NCI-H1092 treated with DMSO at 0.1 percent for 48 hours (cell line): ENCODE measurements around the gene DLG5.

Experiments used
- DNase-seq: peaks from one replicate; lab custom pipeline; 2025; lab: John Stamatoyannopoulos, UW

The DLG5 gene

GRCh38 chr10:77841711-77842375 lies 84.7 kb downstream of the DLG5 start:
- DNase-seq = no peak

DNA sequence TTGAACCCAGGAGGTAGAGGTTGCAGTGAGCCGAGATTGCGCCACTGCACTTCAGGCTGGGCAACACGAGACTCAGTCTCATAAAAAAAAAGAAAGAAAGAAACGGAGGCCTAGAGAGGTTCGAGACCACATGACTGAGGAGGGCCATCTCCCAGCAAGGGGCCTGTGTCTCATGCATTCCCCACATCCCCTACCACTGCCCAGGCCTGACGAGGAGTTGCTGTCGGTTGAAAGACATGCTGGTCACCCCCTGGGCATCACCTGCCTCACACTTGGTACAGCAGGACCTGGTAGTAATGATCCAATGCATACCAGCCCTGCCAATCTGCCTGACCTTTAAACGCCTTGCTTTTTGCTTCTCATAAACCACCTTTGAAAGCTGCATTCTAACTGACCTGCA lies 85.9 kb downstream of the DLG5 start:
- DNase-seq = no peak

DNA sequence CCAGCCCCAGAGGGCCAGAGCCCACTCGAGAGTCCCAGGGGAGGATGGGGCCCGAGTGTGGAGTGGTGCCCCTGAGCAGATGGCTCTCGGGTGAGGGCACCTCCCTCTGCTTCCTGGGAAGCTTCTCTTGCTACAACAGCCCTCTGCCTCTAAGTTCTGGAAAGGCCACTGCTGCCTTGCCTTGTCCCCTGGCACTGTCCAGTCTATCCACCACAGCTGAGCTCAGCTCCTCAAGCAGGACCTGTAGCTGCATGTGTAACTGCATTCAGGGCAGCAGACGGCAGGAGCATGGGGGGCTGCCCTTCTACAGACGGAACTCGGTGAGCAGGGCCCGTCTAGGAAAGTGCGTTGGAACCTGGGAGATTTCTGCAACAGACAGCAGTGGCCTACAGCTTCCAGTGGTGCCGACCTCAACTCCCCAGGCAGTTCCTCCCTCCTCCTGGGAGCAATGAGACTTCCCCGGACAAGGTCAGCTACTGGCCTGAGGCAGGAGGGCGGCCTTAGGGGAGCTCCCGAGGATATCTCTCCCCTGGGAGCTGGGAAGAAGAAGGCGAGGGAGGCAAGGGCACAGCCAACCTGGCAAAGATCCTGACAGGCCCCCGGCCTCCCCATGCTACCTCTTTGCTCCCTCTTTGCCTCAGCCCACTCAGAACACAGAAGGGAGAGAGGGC lies 88.5 kb downstream of the DLG5 start:
- DNase-seq = peak; percentile 39

- peak; percentile 83 for DNase-seq
These were observed 89.2 kb downstream of the DLG5 start for GRCh38 chr10:77837248-77837924.

GRCh38 chr10:77836299-77836820 lies 90.2 kb downstream of the DLG5 start:
- DNase-seq = no peak

DNA sequence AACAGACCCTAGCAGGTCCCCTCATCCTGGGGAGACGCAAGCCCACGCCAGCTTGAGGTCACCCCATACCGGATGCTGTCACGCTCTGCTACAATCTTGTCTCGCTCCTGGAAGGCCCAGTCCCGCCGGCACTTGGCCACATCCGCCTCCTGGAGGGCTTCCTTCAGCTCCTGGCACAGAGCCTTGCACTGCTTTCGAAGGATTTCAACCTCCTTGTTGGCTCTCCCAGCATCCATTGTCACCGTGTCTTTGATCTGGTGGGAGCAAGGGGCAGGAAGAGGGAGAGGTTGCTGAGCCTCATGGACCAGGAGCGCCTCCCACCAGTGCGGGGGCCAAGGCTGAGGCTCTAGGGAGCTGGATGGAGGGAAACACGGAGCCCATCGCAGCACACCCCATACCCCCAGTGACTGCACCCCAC lies 90.9 kb downstream of the DLG5 start:
- no peak for DNase-seq

- no peak for DNase-seq
These were observed 91.4 kb downstream of the DLG5 start for GRCh38 chr10:77834943-77835668.

DNA sequence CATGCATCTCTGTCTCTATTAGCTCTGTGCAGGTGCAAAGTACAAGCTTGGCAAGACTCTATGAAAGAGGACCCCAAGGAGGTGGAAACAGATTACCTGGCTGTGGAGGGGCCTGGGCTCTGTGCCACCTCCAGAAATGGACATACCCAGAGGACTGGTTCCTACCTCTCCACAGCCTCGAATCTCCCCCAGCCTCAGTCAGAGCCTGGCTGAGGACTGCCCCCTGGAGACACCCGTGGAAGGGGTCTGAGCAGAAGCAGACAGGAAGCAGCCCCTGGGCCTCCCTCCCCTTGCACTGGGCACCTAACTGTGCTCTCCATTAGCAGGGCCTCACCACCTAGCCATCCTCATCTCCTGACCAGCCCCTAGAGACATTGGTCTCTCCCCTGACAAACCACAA lies 92.0 kb downstream of the DLG5 start:
- DNase-seq = no peak

GRCh38 chr10:77833792-77834191 lies 92.8 kb downstream of the DLG5 start:
- DNase-seq = no peak

GRCh38 chr10:77833225-77833624 lies 93.3 kb downstream of the DLG5 start:
- DNase-seq = no peak

DNA sequence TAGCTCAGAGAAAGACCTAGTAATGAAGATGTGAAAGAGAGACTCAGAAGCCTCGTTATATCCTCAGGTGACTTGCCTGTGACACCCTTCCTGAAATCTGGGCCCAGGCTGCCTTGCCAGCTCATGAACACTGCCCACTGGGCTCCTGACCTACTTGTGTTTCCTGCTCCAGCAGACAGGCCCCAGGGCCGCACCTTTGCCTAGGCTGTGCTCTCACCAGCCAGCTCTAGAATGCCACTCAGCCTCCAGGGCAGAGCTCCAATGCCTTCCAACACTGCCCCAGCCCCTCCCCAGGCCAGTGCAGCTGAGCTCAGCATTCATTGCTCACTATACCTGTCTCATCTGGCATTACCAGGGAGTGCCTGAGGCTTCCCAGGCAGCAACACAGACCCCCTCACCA lies 94.3 kb downstream of the DLG5 start:
- DNase-seq = no peak

DNA sequence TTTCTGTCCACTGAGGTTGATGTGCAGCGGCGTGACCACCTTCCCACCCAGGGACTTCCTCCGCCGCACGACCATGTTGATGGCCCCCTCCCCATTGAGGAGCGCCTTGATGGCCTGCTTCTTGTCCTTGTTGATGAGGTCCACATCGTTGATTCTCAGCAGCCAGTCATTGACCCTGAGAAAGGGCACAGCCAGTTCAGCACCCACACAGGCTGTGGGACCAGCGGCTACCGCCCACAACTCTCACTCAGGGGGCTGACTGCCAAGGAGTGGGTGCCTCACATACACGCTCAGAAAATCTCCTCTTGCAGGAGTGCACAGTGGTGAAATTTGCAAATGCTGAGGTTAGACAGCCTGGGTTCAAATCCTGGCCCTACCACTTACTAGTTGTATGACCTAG lies 97.2 kb downstream of the DLG5 start:
- DNase-seq = no peak

DNA sequence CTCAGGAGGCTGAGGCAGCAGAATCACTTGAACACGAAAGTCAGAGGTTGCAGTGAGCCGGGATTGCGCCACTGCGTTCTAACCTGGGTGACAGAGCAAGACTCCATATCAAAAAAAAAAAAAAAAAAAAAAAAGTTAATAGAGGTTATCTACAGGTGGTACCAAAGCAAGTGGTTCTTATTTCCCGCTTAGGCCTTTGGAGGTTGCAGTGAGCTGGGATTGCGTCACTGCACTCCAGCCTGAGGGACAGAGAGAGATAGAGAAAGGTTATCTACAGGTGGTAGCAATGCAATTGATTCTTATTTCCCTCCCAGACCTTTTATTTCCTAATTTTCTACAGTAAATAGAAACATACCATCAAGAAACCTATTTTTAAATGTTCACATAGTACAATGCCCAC lies 98.2 kb downstream of the DLG5 start:
- DNase-seq = no peak

GRCh38 chr10:77827366-77827765 lies 99.2 kb downstream of the DLG5 start:
- DNase-seq = no peak

- no peak for DNase-seq
These were observed 100.6 kb downstream of the DLG5 start for GRCh38 chr10:77825965-77826364.

GRCh38 chr10:77824908-77825307 lies 101.6 kb downstream of the DLG5 start:
- no peak for DNase-seq

DNA sequence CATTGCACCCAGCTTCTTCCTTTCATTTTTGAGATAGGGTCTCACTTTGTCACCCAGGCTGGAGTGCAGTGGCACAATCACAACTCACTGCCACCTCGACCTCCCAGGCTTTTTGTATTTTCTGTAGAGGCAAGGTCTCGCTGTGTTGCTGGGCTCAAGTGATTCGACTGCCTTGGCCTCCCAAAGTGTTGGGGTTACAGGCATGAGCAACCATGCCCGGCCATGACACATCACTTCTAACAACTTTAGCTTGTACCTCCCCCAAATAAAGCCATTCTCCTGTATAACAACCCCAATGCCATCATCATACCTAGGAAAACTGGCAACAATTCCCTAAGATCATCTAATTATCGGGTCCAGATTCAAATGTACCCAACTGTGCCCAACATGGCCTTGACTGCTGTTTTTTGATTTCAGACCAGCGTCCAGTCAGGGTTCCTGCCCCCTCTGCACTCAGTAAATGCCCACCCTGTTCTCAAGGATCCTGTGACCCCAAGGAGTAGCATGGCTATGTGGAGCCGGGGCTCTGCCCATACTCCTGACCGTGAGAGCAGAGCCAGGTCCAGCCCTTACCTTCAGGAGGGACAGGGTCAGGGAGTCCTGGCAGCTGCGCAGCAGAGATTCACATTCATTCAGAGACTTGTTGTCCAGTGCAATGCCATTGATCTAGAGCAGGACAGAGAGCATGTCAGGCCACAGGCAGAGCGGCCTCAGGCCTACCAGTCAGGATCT lies 102.6 kb downstream of the DLG5 start:
- DNase-seq = no peak

- no peak for DNase-seq
These were observed 105.0 kb downstream of the DLG5 start for GRCh38 chr10:77821551-77821950.

DNA sequence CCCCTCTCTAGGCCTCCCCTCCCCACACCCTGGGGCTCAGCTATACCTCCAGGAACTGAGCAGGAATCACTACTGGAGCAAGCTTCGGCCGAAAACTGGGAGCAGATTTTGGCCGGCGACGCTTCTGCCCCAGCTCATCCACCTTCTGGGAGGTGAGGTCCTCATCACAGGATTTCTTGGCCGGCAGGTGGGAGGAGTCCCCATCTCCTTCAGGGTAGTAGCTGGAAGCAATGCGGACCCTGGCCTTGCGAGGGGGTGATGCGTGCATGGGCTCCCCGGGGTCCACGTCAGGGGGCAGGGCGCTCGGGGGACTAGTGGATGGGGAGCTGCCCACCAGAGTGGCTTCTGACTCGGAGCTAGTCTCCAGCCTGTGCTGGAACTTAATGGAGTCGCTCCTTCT lies 105.5 kb downstream of the DLG5 start:
- DNase-seq = no peak

GRCh38 chr10:77820349-77820748 lies 106.2 kb downstream of the DLG5 start:
- DNase-seq = no peak

- DNase-seq = no peak
These were observed 107.1 kb downstream of the DLG5 start for GRCh38 chr10:77819210-77820112.
